ENCODE results near the gene RPL31.
"Not testable (repeated sequence)": the region's sequence is repeated elsewhere in the genome, so short reads cannot be mapped to it uniquely, and the experiment has no call there.

The RPL31 gene

GRCh38 chr2:101047774-101048173 is 45.7 kb downstream of the RPL31 start:
- H3K9me3 ChIP-seq (ENCODE audit: control insufficient read depth, insufficient read depth, low read length): no peaks in the 10 kb centered on the region
- H4K20me1 ChIP-seq (ENCODE audit: control insufficient read depth, insufficient read depth, low read depth, low read length): no peaks in the 10 kb centered on the region
- TF ChIP-seq EZH2phosphoT487 (IDR thresholded peaks at IDR 0.05; ENCODE audit: borderline replicate concordance, low read length): no peak
- TF ChIP-seq CTCF (IDR thresholded peaks at IDR 0.05; ENCODE audit: low read depth, low read length, poor library complexity, severe bottlenecking): no peak
- no peak overlapping the region for H3K4me3 ChIP-seq (ENCODE audit: low read length)
- H3K4me2 ChIP-seq (ENCODE audit: low read length): no peak overlapping the region
- no peaks in the 10 kb centered on the region for H3K36me3 ChIP-seq (ENCODE audit: control insufficient read depth, low read length)
- no peaks in the 10 kb centered on the region for H3F3A ChIP-seq (ENCODE audit: control insufficient read depth, insufficient read depth)
- no peaks in the 10 kb centered on the region for H3K79me2 ChIP-seq (ENCODE audit: control insufficient read depth, low read length)
- H3K4me1 ChIP-seq (ENCODE audit: control insufficient read depth, low read length): no peaks in the 10 kb centered on the region
- no peak overlapping the region for H3K27ac ChIP-seq (ENCODE audit: low read depth, low read length)
- H3K9me2 ChIP-seq (replicated peaks; ENCODE audit: control insufficient read depth, low read length): no peaks in the 10 kb centered on the region
- H3K27me3 ChIP-seq (ENCODE audit: control insufficient read depth, low read length): 0 out of 2 replicates have a peak, but pooled peaks cover 3% of the 10 kb centered on the region

- Histone ChIP-seq H3K36me3 (ENCODE audit: control insufficient read depth, low read length) (no peaks in the 10 kb centered on the region), H3F3A (ENCODE audit: control insufficient read depth, insufficient read depth) (no peaks in the 10 kb centered on the region), H3K79me2 (ENCODE audit: control insufficient read depth, low read length) (no peaks in the 10 kb centered on the region), H3K27me3 (ENCODE audit: control insufficient read depth, low read length) (no peaks in the 10 kb centered on the region), H3K9me3 (ENCODE audit: control insufficient read depth, insufficient read depth, low read length) (no peaks in the 10 kb centered on the region), H3K9me2 (replicated peaks; ENCODE audit: control insufficient read depth, low read length) (no peaks in the 10 kb centered on the region), H4K20me1 (ENCODE audit: control insufficient read depth, insufficient read depth, low read depth, low read length) (no peaks in the 10 kb centered on the region), H3K4me2 (ENCODE audit: low read length) (no peak overlapping the region), H3K27ac (ENCODE audit: low read depth, low read length) (no peak overlapping the region), H3K4me3 (ENCODE audit: low read length) (no peak overlapping the region), H3K4me1 (ENCODE audit: control insufficient read depth, low read length) (no peaks in the 10 kb centered on the region)
- TF ChIP-seq CTCF (IDR thresholded peaks at IDR 0.05; ENCODE audit: low read depth, low read length, poor library complexity, severe bottlenecking) (no peak), EZH2phosphoT487 (IDR thresholded peaks at IDR 0.05; ENCODE audit: borderline replicate concordance, low read length) (no peak)
Observed at GRCh38 chr2:101048756-101049155, 46.7 kb downstream of the RPL31 start.

- not testable (repeated sequence) for H3F3A ChIP-seq (ENCODE audit: control insufficient read depth, insufficient read depth); H3K27ac ChIP-seq (ENCODE audit: low read depth, low read length); H4K20me1 ChIP-seq (ENCODE audit: control insufficient read depth, insufficient read depth, low read depth, low read length); H3K4me3 ChIP-seq (ENCODE audit: low read length); H3K36me3 ChIP-seq (ENCODE audit: control insufficient read depth, low read length); H3K9me3 ChIP-seq (ENCODE audit: control insufficient read depth, insufficient read depth, low read length); H3K79me2 ChIP-seq (ENCODE audit: control insufficient read depth, low read length); H3K4me1 ChIP-seq (ENCODE audit: control insufficient read depth, low read length); H3K9me2 ChIP-seq (replicated peaks; ENCODE audit: control insufficient read depth, low read length); H3K4me2 ChIP-seq (ENCODE audit: low read length); H3K27me3 ChIP-seq (ENCODE audit: control insufficient read depth, low read length)
Observed at GRCh38 chr2:101050886-101051285, 48.8 kb downstream of the RPL31 start.

- Histone ChIP-seq H3K4me3 (ENCODE audit: low read length) (no peak overlapping the region), H3K4me1 (ENCODE audit: control insufficient read depth, low read length) (no peaks in the 10 kb centered on the region), H3K9me3 (ENCODE audit: control insufficient read depth, insufficient read depth, low read length) (no peaks in the 10 kb centered on the region), H4K20me1 (ENCODE audit: control insufficient read depth, insufficient read depth, low read depth, low read length) (no peaks in the 10 kb centered on the region), H3K36me3 (ENCODE audit: control insufficient read depth, low read length) (no peaks in the 10 kb centered on the region), H3K27ac (ENCODE audit: low read depth, low read length) (no peak overlapping the region), H3K27me3 (ENCODE audit: control insufficient read depth, low read length) (no peaks in the 10 kb centered on the region), H3K79me2 (ENCODE audit: control insufficient read depth, low read length) (no peaks in the 10 kb centered on the region), H3F3A (ENCODE audit: control insufficient read depth, insufficient read depth) (no peaks in the 10 kb centered on the region), H3K9me2 (replicated peaks; ENCODE audit: control insufficient read depth, low read length) (no peaks in the 10 kb centered on the region), H3K4me2 (ENCODE audit: low read length) (no peak overlapping the region)
- TF ChIP-seq CTCF (IDR thresholded peaks at IDR 0.05; ENCODE audit: low read depth, low read length, poor library complexity, severe bottlenecking): no peak
- no peak for TF ChIP-seq EZH2phosphoT487 (IDR thresholded peaks at IDR 0.05; ENCODE audit: borderline replicate concordance, low read length)
Observed at GRCh38 chr2:101052147-101052546, 50.1 kb downstream of the RPL31 start.

All from DOHH2 (cell line).